K562 (cell line): Measurements from ENCODE around the gene ABCA7.

Source experiments
- BCL6 ChIP-seq: fragments of 250-450 bp; sonication (Bioruptor Pico); IDR thresholded peaks from 2 replicates; pipeline ENCODE4 v1.4.0; 2020
- CTCF ChIP-seq, 3 experiments: IDR thresholded peaks in 2 of 3; conservative IDR thresholded peaks in 1 of 3; 2 replicates each; pipeline ENCODE4 v1.5.1; 2011 to 2012; ENCODE audit warnings: low read length in 3 of 3, mild to moderate bottlenecking in 3 of 3, control low read depth in 2 of 3, improper control_type of control experiment in 1 of 3, inconsistent platforms in 1 of 3, low read depth in 1 of 3, mixed read lengths in 1 of 3, moderate library complexity in 1 of 3; ENCODE audit not compliant: insufficient read depth in 2 of 3
- DPF2 ChIP-seq: fragments of 450-650 bp; IDR thresholded peaks from 2 replicates; pipeline ENCODE4 v1.6.1; 2016
- ELF1 ChIP-seq: fragments of 200-800 bp; sonication (Bioruptor generic); IDR thresholded peaks from 2 replicates; pipeline ENCODE4 v1.6.1; 2016; ENCODE audit warnings: missing genetic modification characterization, missing compliant biosample characterization
- LEF1 ChIP-seq: fragments of 450-650 bp; IDR thresholded peaks from 2 replicates; pipeline ENCODE4 v1.6.1; 2016; ENCODE audit warnings: mild to moderate bottlenecking
- NFE2 ChIP-seq: IDR thresholded peaks from 2 replicates; pipeline ENCODE4 v1.6.1; 2014; ENCODE audit warnings: antibody characterized with exemption, low read depth
- NRF1 ChIP-seq, 2 experiments: fragments of 450-650 bp; IDR thresholded peaks in 1 of 2; conservative IDR thresholded peaks in 1 of 2; 2 replicates each; pipeline ENCODE4 v1.6.1; 2014; ENCODE audit warnings: mild to moderate bottlenecking in 2 of 2
- POLR2A ChIP-seq: fragments of 450-650 bp; conservative IDR thresholded peaks from 2 replicates; pipeline ENCODE4 v1.6.1; 2016
- POLR2AphosphoS5 ChIP-seq: IDR thresholded peaks from 2 replicates; pipeline ENCODE4 v1.6.1; 2011; ENCODE audit warnings: mild to moderate bottlenecking, low read depth, low read length, moderate library complexity; ENCODE audit not compliant: control insufficient read depth, insufficient read depth
- TEAD4 ChIP-seq, 2 experiments: sonication (generic) in 1 of 2; formaldehyde crosslinking in 1 of 2; IDR thresholded peaks; 2 replicates each; pipeline versions ENCODE4 v1.6.1 to v1.8.0; 2012 to 2022; ENCODE audit warnings: borderline replicate concordance in 1 of 2, inconsistent platforms in 1 of 2, low read length in 1 of 2, mild to moderate bottlenecking in 1 of 2, missing genetic modification reagents in 1 of 2
- ZFP36 ChIP-seq: fragments of 150-350 bp; IDR thresholded peaks from 2 replicates; pipeline ENCODE4 v1.6.1; 2018; ENCODE audit warnings: low read length, low read depth; ENCODE audit not compliant: partially characterized antibody
- ZNF79 ChIP-seq: fragments of 250-450 bp; sonication (Bioruptor Pico); IDR thresholded peaks from 2 replicates; pipeline ENCODE4 v1.4.0; 2020; ENCODE audit warnings: low read depth, mild to moderate bottlenecking, moderate library complexity
- TF ChIP-seq, protein P1 (sequence below): sonication (generic); formaldehyde crosslinking; IDR thresholded peaks from 2 replicates; pipeline ENCODE4 v1.8.1; 2022; ENCODE audit warnings: missing genetic modification reagents

GRCh38 chr19:1046117-1046626, 6.3 kb downstream of the ABCA7 start:
- no peak for TF ChIP-seq ELF1
- no peak for TF ChIP-seq ZNF79 (CRISPR knock-in tag)
- no peak for TF ChIP-seq NFE2
- TF ChIP-seq DPF2, result no peak
- TF ChIP-seq, protein P1, sequence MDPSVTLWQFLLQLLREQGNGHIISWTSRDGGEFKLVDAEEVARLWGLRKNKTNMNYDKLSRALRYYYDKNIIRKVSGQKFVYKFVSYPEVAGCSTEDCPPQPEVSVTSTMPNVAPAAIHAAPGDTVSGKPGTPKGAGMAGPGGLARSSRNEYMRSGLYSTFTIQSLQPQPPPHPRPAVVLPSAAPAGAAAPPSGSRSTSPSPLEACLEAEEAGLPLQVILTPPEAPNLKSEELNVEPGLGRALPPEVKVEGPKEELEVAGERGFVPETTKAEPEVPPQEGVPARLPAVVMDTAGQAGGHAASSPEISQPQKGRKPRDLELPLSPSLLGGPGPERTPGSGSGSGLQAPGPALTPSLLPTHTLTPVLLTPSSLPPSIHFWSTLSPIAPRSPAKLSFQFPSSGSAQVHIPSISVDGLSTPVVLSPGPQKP (CRISPR knock-in tag), result no peak
- TF ChIP-seq CTCF (IDR thresholded peaks at IDR 0.05 in 2 of 3, conservative IDR thresholded peaks at IDR 0.05 in 1 of 3; ENCODE audit: insufficient read depth in 2 of 3, low read depth in 1 of 3, low read length in 3 of 3), result no peak
- TF ChIP-seq POLR2AphosphoS5, result no peak
- no peak for TF ChIP-seq TEAD4 (IDR thresholded peaks at IDR 0.05; ENCODE audit: low read length)
- TF ChIP-seq TEAD4 (CRISPR knock-in tag; IDR thresholded peaks at IDR 0.05; ENCODE audit: borderline replicate concordance), result no peak
- no peak for TF ChIP-seq POLR2A
- TF ChIP-seq ZFP36, result no peak
- TF ChIP-seq NRF1 (conservative IDR thresholded peaks at IDR 0.05 in 1 of 2, IDR thresholded peaks at IDR 0.05 in 1 of 2), result no peak
- TF ChIP-seq BCL6 (CRISPR knock-in tag), result no peak
- no peak for TF ChIP-seq LEF1
